ENCODE data around the gene GOLGA5. TPM values are rescaled to one million over a fixed set of nuclear protein-coding genes. Genes with fewer than 3 reads are reported as not detected.

Gene GOLGA5
- total and polyA plus RNA-seq, 2 of the 13 experiments (the other 11 are each of a cell fraction or from before 2014, with no cell fraction given), result 31.0 to 40.0 TPM

- no peak for TF ChIP-seq CTCF (CRISPR knock-in tag; IDR thresholded peaks at IDR 0.05)
- TF ChIP-seq TBX3 (IDR thresholded peaks at IDR 0.05; ENCODE audit: borderline replicate concordance), result no peak
- TF ChIP-seq ZNF660 (CRISPR knock-in tag; IDR thresholded peaks at IDR 0.05; ENCODE audit: borderline replicate concordance, low read depth), result no peak
- TF ChIP-seq, protein P1, sequence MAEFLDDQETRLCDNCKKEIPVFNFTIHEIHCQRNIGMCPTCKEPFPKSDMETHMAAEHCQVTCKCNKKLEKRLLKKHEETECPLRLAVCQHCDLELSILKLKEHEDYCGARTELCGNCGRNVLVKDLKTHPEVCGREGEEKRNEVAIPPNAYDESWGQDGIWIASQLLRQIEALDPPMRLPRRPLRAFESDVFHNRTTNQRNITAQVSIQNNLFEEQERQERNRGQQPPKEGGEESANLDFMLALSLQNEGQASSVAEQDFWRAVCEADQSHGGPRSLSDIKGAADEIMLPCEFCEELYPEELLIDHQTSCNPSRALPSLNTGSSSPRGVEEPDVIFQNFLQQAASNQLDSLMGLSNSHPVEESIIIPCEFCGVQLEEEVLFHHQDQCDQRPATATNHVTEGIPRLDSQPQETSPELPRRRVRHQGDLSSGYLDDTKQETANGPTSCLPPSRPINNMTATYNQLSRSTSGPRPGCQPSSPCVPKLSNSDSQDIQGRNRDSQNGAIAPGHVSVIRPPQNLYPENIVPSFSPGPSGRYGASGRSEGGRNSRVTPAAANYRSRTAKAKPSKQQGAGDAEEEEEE (CRISPR knock-in tag; IDR thresholded peaks at IDR 0.05; ENCODE audit: borderline replicate concordance), result no peak
- TF ChIP-seq ZNF563 (CRISPR knock-in tag; IDR thresholded peaks at IDR 0.05), result no peak
Observed at GRCh38 chr14:92786427-92786756, 7.7 kb upstream of the GOLGA5 start (continued).

- POLR2A ChIA-PET, result no interaction called here
- Histone ChIP-seq H3K4me2 (ENCODE audit: low read depth, low read length) (no peak overlapping the region), H3K9ac (ENCODE audit: insufficient read depth, low read depth, low read length) (no peak overlapping the region), H3K27me3 (ENCODE audit: control insufficient read depth in 1 of 2, insufficient read depth in 2 of 2, low read length in 2 of 2) (no peaks in the 10 kb centered on the region; a peak in 1 of 5 replicates), H3K27ac (ENCODE audit: extremely low read length, insufficient read depth, low read length) (no peak overlapping the region), H3K9me3 (ENCODE audit: low read length) (peaks cover 17% of the 10 kb centered on the region), H2AFZ (ENCODE audit: low read length) (no peak overlapping the region), H3K4me1 (ENCODE audit: insufficient read depth, low read length) (peaks cover 20% of the 10 kb centered on the region), H3K4me3 (replicated peaks in 1 of 3; ENCODE audit: insufficient read depth in 1 of 3, low read depth in 2 of 3, low read length in 3 of 3) (no peak overlapping the region), H3K36me3 (replicated peaks in 1 of 2; ENCODE audit: control insufficient read depth in 1 of 2, insufficient read depth in 2 of 2, low read length in 2 of 2) (no peaks in the 10 kb centered on the region), H3K79me2 (ENCODE audit: insufficient read depth, low read length) (no peaks in the 10 kb centered on the region), H4K20me1 (ENCODE audit: insufficient read depth, low read length) (no peaks in the 10 kb centered on the region)
- TF ChIP-seq ZNF639 (CRISPR knock-in tag; conservative IDR thresholded peaks at IDR 0.05), result no peak
- no peak for TF ChIP-seq ZNF562 (CRISPR knock-in tag; IDR thresholded peaks at IDR 0.05; ENCODE audit: borderline replicate concordance)
- TF ChIP-seq ATF4 (CRISPR knock-in tag; IDR thresholded peaks at IDR 0.05), result no peak
- TF ChIP-seq SCMH1 (CRISPR knock-in tag; IDR thresholded peaks at IDR 0.05; ENCODE audit: borderline replicate concordance), result no peak
- 50% methylated on average over 2 of the region's 2 CpGs for WGBS (ENCODE audit: low lambda C conversion rate)
- in situ Hi-C loops (cut with HindIII; ENCODE audit: extremely low pct_ligation_motif_present, low pct_unique_long_range_greater_than_20kb), result no loop called here
- FAIRE-seq (no peak), ATAC-seq (no peak), DNase-seq (ENCODE audit: low spot score) (no peak)
- intact Hi-C loops (cut with micrococcal nuclease; ENCODE audit: unreplicated experiment), result no loop called here
- CTCF ChIA-PET (ENCODE audit: low intra/inter-chr PET ratio, low total read pairs), result no interaction called here
- no TSS peak for BruUV-seq (replicated peaks)
Observed at GRCh38 chr14:92787554-92787953, 6.6 kb upstream of the GOLGA5 start.

All from HepG2 (cell line).